HG03354 (cell line): ENCODE measurements around the gene PEA15.

Experiments used
- ATAC-seq: cut with Tn5 transposase; IDR thresholded peaks from one replicate; pipeline ENCODE4 v1.9.1; 2021; ENCODE audit warnings: mild to moderate bottlenecking; ENCODE audit not compliant: unreplicated experiment, poor library complexity, severe bottlenecking

PEA15 gene

GRCh38 chr1:160207118-160207650, 2.0 kb downstream of the PEA15 start:
- no peak for ATAC-seq

GRCh38 chr1:160207771-160208556, 2.8 kb downstream of the PEA15 start:
- ATAC-seq = no peak

GRCh38 chr1:160208557-160209320, 3.6 kb downstream of the PEA15 start:
- no peak for ATAC-seq

- ATAC-seq = no peak
Observed at GRCh38 chr1:160209321-160210046, 4.3 kb downstream of the PEA15 start.

- no peak for ATAC-seq
Observed at GRCh38 chr1:160210561-160210960, 5.4 kb downstream of the PEA15 start.

- no peak for ATAC-seq
Observed at GRCh38 chr1:160211046-160211790, 6.0 kb downstream of the PEA15 start.

GRCh38 chr1:160214481-160215140, 9.4 kb downstream of the PEA15 start:
- ATAC-seq = no peak

- ATAC-seq = no peak
Observed at GRCh38 chr1:160216301-160216700, 11.1 kb downstream of the PEA15 start.

- ATAC-seq = no peak
Observed at GRCh38 chr1:160217481-160218051, 12.4 kb downstream of the PEA15 start.

- ATAC-seq = no peak
Observed at GRCh38 chr1:160219062-160219929, 14.1 kb downstream of the PEA15 start.

GRCh38 chr1:160220301-160220700, 15.1 kb downstream of the PEA15 start:
- no peak for ATAC-seq

GRCh38 chr1:160221089-160221488, 15.9 kb downstream of the PEA15 start:
- ATAC-seq = no peak

- no peak for ATAC-seq
Observed at GRCh38 chr1:160222546-160222945, 17.4 kb downstream of the PEA15 start.

- no peak for ATAC-seq
Observed at GRCh38 chr1:160224606-160225005, 19.4 kb downstream of the PEA15 start.

- ATAC-seq = no peak
Observed at GRCh38 chr1:160225345-160225744, 20.2 kb downstream of the PEA15 start.

GRCh38 chr1:160226623-160227022, 21.4 kb downstream of the PEA15 start:
- ATAC-seq = no peak

GRCh38 chr1:160227034-160227433, 21.9 kb downstream of the PEA15 start:
- no peak for ATAC-seq

- ATAC-seq = no peak
Observed at GRCh38 chr1:160227561-160227960, 22.4 kb downstream of the PEA15 start.
